HL-60/S4 treated with retinoic acid at 250 ng/mL for 4 days and 3 days (cell line): ENCODE results near the gene TEX28.
"Not testable (repeated sequence)": the region's sequence is repeated elsewhere in the genome, so short reads cannot be mapped to it uniquely, and the experiment has no call there.

ENCODE experiments used
- in situ Hi-C: fragments of 300-500 bp; cut with MboI; formaldehyde crosslinking; loops from 2 replicates; pipeline ENCODE4 v1.7.0; 2022; ENCODE audit warnings: low sequenced_read_pairs

The TEX28 gene

GRCh38 chrX:154248076-154248475, 46.8 kb downstream of the TEX28 start:
- in situ Hi-C loops, result not testable (repeated sequence)

- in situ Hi-C loops, result not testable (repeated sequence)
Observed at GRCh38 chrX:154247377-154248045, 47.4 kb downstream of the TEX28 start.

GRCh38 chrX:154239982-154240503, 54.9 kb downstream of the TEX28 start:
- in situ Hi-C loops, result not testable (repeated sequence)

GRCh38 chrX:154238939-154239559, 55.9 kb downstream of the TEX28 start:
- in situ Hi-C loops, result not testable (repeated sequence)

GRCh38 chrX:154233620-154234019, 61.3 kb downstream of the TEX28 start:
- in situ Hi-C loops, result not testable (repeated sequence)

GRCh38 chrX:154231443-154231842, 63.5 kb downstream of the TEX28 start:
- in situ Hi-C loops, result not testable (repeated sequence)

GRCh38 chrX:154226706-154227105, 68.2 kb downstream of the TEX28 start:
- in situ Hi-C loops, result not testable (repeated sequence)

GRCh38 chrX:154225292-154225691, 69.6 kb downstream of the TEX28 start:
- in situ Hi-C loops, result not testable (repeated sequence)
